ENCODE measurements around the gene C1orf87.

DNA sequence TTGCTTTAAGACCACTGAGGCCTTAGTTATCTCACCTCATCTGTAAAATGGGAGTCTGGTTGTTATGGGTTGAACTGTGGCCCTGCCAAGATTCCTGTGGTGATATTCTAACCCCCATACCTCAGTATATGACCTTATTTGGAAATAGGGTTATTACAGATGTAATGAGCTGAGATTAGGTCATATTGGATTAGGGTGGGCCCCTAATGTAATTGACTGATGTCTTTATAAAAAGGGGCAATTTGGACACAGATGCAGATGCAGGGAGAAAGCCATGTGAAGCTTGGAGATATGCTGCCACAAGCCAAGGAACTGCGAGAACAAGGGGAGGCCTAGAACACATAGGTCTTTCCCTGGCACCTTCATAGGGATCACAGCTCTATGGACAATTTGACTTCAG is 3.9 kb downstream of the C1orf87 start:
- TF ChIP-seq POLR2A (IDR thresholded peaks at IDR 0.05), result no peak
- TF ChIP-seq, protein P1, sequence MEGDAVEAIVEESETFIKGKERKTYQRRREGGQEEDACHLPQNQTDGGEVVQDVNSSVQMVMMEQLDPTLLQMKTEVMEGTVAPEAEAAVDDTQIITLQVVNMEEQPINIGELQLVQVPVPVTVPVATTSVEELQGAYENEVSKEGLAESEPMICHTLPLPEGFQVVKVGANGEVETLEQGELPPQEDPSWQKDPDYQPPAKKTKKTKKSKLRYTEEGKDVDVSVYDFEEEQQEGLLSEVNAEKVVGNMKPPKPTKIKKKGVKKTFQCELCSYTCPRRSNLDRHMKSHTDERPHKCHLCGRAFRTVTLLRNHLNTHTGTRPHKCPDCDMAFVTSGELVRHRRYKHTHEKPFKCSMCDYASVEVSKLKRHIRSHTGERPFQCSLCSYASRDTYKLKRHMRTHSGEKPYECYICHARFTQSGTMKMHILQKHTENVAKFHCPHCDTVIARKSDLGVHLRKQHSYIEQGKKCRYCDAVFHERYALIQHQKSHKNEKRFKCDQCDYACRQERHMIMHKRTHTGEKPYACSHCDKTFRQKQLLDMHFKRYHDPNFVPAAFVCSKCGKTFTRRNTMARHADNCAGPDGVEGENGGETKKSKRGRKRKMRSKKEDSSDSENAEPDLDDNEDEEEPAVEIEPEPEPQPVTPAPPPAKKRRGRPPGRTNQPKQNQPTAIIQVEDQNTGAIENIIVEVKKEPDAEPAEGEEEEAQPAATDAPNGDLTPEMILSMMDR (IDR thresholded peaks at IDR 0.05 in 8 of 11, conservative IDR thresholded peaks at IDR 0.05 in 3 of 11), result no peak
- TF ChIP-seq POLR2AphosphoS5 (IDR thresholded peaks at IDR 0.05), result no peak

All from spleen (tissue), 7 donors.